H9 (cell line): ENCODE results near the gene JMJD1C. TPM values are rescaled to one million over a fixed set of nuclear protein-coding genes. Genes with fewer than 3 reads are reported as not detected.

ENCODE experiments used
- DNase-seq: peaks from one replicate; pipeline ENCODE4 v3.0.0-alpha.2; 2017
- H2AFZ ChIP-seq: one replicate; pipeline ENCODE4 v1.6.1; 2013; ENCODE audit warnings: mild to moderate bottlenecking, low read length, control low read depth, moderate library complexity
- H2AK5ac ChIP-seq: 2 replicates; pipeline ENCODE4 v1.6.1; 2013; ENCODE audit warnings: low read length, control low read depth, mixed read lengths; ENCODE audit not compliant: insufficient read length
- H2BK120ac ChIP-seq: one replicate; pipeline ENCODE4 v1.6.1; 2013; ENCODE audit warnings: low read depth, mild to moderate bottlenecking, low read length, control low read depth, inconsistent platforms; ENCODE audit not compliant: poor library complexity, severe bottlenecking
- H2BK12ac ChIP-seq: 2 replicates; pipeline ENCODE4 v1.6.1; 2013; ENCODE audit warnings: low read length, control low read depth, mixed read lengths, low read depth; ENCODE audit not compliant: insufficient read length
- H2BK15ac ChIP-seq: 2 replicates; pipeline ENCODE4 v1.6.1; 2013; ENCODE audit warnings: low read depth, low read length, control low read depth
- H2BK20ac ChIP-seq: one replicate; pipeline ENCODE4 v1.6.1; 2013; ENCODE audit warnings: low read depth, mild to moderate bottlenecking, low read length, control low read depth, inconsistent platforms; ENCODE audit not compliant: poor library complexity, severe bottlenecking
- H2BK5ac ChIP-seq: 2 replicates; pipeline ENCODE4 v1.6.1; 2013; ENCODE audit warnings: low read length, control low read depth, mixed read lengths; ENCODE audit not compliant: insufficient read length
- H3K14ac ChIP-seq: 2 replicates; pipeline ENCODE4 v1.6.1; 2013; ENCODE audit warnings: low read length, control low read depth; ENCODE audit not compliant: insufficient read depth
- H3K18ac ChIP-seq: 2 replicates; pipeline ENCODE4 v1.6.1; 2013; ENCODE audit warnings: low read depth, mild to moderate bottlenecking, mixed read lengths, low read length, control low read depth; ENCODE audit not compliant: insufficient read length
- H3K23ac ChIP-seq: 2 replicates; pipeline ENCODE4 v1.6.1; 2013; ENCODE audit warnings: low read length, control low read depth, mixed read lengths, low read depth; ENCODE audit not compliant: insufficient read length
- H3K23me2 ChIP-seq: 2 replicates; pipeline ENCODE4 v1.6.1; 2013; ENCODE audit warnings: low read depth, mild to moderate bottlenecking, mixed read lengths, low read length, control low read depth; ENCODE audit not compliant: insufficient read length, poor library complexity, severe bottlenecking
- H3K27ac ChIP-seq: 2 replicates; pipeline ENCODE4 v1.5.1; 2013; ENCODE audit warnings: low read length, control low read depth, mixed read lengths, low read depth; ENCODE audit not compliant: insufficient read length
- H3K27me3 ChIP-seq: 2 replicates; pipeline ENCODE4 v1.6.1; 2013; ENCODE audit warnings: low read length, control low read depth, inconsistent platforms; ENCODE audit not compliant: insufficient read depth
- H3K4ac ChIP-seq: 2 replicates; pipeline ENCODE4 v1.6.1; 2013; ENCODE audit warnings: low read depth, mild to moderate bottlenecking, control low read depth, inconsistent platforms, low read length, moderate library complexity
- H3K4me1 ChIP-seq: 2 replicates; pipeline ENCODE4 v1.6.1; 2013; ENCODE audit warnings: low read length, control low read depth, inconsistent platforms; ENCODE audit not compliant: insufficient read depth
- H3K4me2 ChIP-seq: 2 replicates; pipeline ENCODE4 v1.6.1; 2013; ENCODE audit warnings: low read length, control low read depth, mixed read lengths; ENCODE audit not compliant: insufficient read length, insufficient read depth
- H3K56ac ChIP-seq: 2 replicates; pipeline ENCODE4 v1.6.1; 2013; ENCODE audit warnings: low read depth, mild to moderate bottlenecking, mixed read lengths, low read length, control low read depth; ENCODE audit not compliant: insufficient read length
- H3K79me1 ChIP-seq: 2 replicates; pipeline ENCODE4 v1.6.1; 2013; ENCODE audit warnings: low read depth, mild to moderate bottlenecking, moderate library complexity, low read length, control low read depth, inconsistent platforms; ENCODE audit not compliant: insufficient read depth, poor library complexity, severe bottlenecking
- H3K79me2 ChIP-seq: 2 replicates; pipeline ENCODE4 v1.6.1; 2013; ENCODE audit warnings: low read length, control low read depth, inconsistent platforms; ENCODE audit not compliant: insufficient read depth
- H3K9ac ChIP-seq: 2 replicates; pipeline ENCODE4 v1.6.1; 2013; ENCODE audit warnings: low read length, control low read depth, mixed read lengths; ENCODE audit not compliant: insufficient read length; ENCODE audit errors: extremely low read depth
- H3K9me3 ChIP-seq: one replicate; pipeline ENCODE4 v1.6.1; 2013; ENCODE audit warnings: low read depth, low read length, inconsistent platforms; ENCODE audit not compliant: control insufficient read depth
- H3T11ph ChIP-seq: one replicate; pipeline ENCODE4 v1.6.1; 2013; ENCODE audit warnings: mild to moderate bottlenecking, low read length, control low read depth, inconsistent platforms
- H4K20me1 ChIP-seq: one replicate; pipeline ENCODE4 v1.6.1; 2013; ENCODE audit not compliant: control insufficient read depth, insufficient read length, insufficient read depth
- H4K5ac ChIP-seq: 2 replicates; pipeline ENCODE4 v1.6.1; 2013; ENCODE audit warnings: low read depth, mild to moderate bottlenecking, mixed read lengths, low read length, control low read depth; ENCODE audit not compliant: insufficient read length
- H4K8ac ChIP-seq: replicated peaks from 2 replicates; pipeline ENCODE4 v1.6.1; 2013; ENCODE audit warnings: low read length, control low read depth, mixed read lengths, low read depth; ENCODE audit not compliant: insufficient read length
- H4K91ac ChIP-seq: 2 replicates; pipeline ENCODE4 v1.6.1; 2013; ENCODE audit warnings: low read depth, mild to moderate bottlenecking, moderate library complexity, mixed read lengths, low read length, control low read depth; ENCODE audit not compliant: insufficient read length
- H3K27ac Mint-ChIP-seq, 3 experiments: 2 replicates in 2 of 3; 3 replicates in 1 of 3; pipeline ENCODE4 v1.8.0; 2020 to 2021; ENCODE audit warnings: mixed read lengths in 3 of 3, mild to moderate bottlenecking in 1 of 3, moderate library complexity in 1 of 3
- H3K27me3 Mint-ChIP-seq: 2 replicates; pipeline ENCODE4 v1.8.0; 2021; ENCODE audit warnings: low read depth, mild to moderate bottlenecking, moderate library complexity, mixed read lengths
- H3K36me3 Mint-ChIP-seq, 3 experiments: 2 replicates in 2 of 3; 3 replicates in 1 of 3; pipeline ENCODE4 v1.8.0; 2020 to 2021; ENCODE audit warnings: low read depth in 3 of 3, mixed read lengths in 3 of 3; ENCODE audit not compliant: insufficient read depth in 1 of 3
- H3K4me1 Mint-ChIP-seq, 2 experiments: 2 replicates each; pipeline ENCODE4 v1.8.0; 2020; ENCODE audit warnings: mixed read lengths in 2 of 2
- H3K4me3 Mint-ChIP-seq, 2 experiments: 2 replicates in 1 of 2; 3 replicates in 1 of 2; pipeline ENCODE4 v1.8.0; 2020 to 2021; ENCODE audit warnings: mild to moderate bottlenecking in 2 of 2, mixed read lengths in 2 of 2, moderate library complexity in 1 of 2
- H3K9me3 Mint-ChIP-seq, 2 experiments: 2 replicates in 1 of 2; 3 replicates in 1 of 2; pipeline ENCODE4 v1.8.0; 2020; ENCODE audit warnings: mild to moderate bottlenecking in 2 of 2, mixed read lengths in 2 of 2, moderate library complexity in 1 of 2
- CTCF ChIP-seq: fragments of 200-600 bp; sonication (generic); conservative IDR thresholded peaks from 3 replicates; pipeline ENCODE4 v1.8.0; 2021; ENCODE audit warnings: antibody characterized with exemption, mild to moderate bottlenecking
- WGBS: extraction: QIAGEN DNeasy Blood & Tissue Kit; methylation state at CpG from one replicate; pipeline ENCODE4 v1.1.7; 2013; ENCODE audit warnings: missing lambda C conversion rate, low lambda C conversion rate, mixed read lengths; ENCODE audit not compliant: insufficient read length; ENCODE audit errors: extremely low coverage; 5-methylcytosine and 5-hydroxymethylcytosine counted together
- total RNA-seq: library from RNA; stranded (reverse); gene quantifications from 2 replicates; pipeline ENCODE4 v1.2.1, GENCODE V29; 2021

JMJD1C gene
- total RNA-seq, 1 experiment from 2014 or later: 200 TPM

GRCh38 chr10:63304146-63304545, 161.6 kb downstream of the JMJD1C start:
- H3K27ac Mint-ChIP-seq: peak overlapping the region in 1 of 3 experiments; percentile 44; a peak in 1 of 7 replicates

More at GRCh38 chr10:63304146-63304545, 161.6 kb downstream of the JMJD1C start:
- H3K9me3 Mint-ChIP-seq: no peaks in the 10 kb centered on the region
- Histone ChIP-seq H3K27me3 (no peaks in the 10 kb centered on the region), H3K4ac (no peak overlapping the region), H3K4me2 (no peak overlapping the region), H2AK5ac (no peak overlapping the region), H3K23ac (no peak overlapping the region), H3K9me3 (no peaks in the 10 kb centered on the region), H2BK12ac (no peak overlapping the region), H3K27ac (no peak overlapping the region), H3T11ph (no peak overlapping the region), H4K91ac (no peak overlapping the region), H4K20me1 (no peaks in the 10 kb centered on the region), H3K14ac (no peak overlapping the region), H2BK20ac (no peak overlapping the region), H3K18ac (no peak overlapping the region), H2BK120ac (no peak overlapping the region), H3K79me2 (no peaks in the 10 kb centered on the region), H2AFZ (no peak overlapping the region), H3K4me1 (no peaks in the 10 kb centered on the region; the same call in 1 of the 2 replicates), H3K56ac (no peak overlapping the region), H3K9ac (no peak overlapping the region), H2BK15ac (no peak overlapping the region), H3K79me1 (peaks cover 2% of the 10 kb centered on the region), H4K8ac (no peak overlapping the region), H4K5ac (no peak overlapping the region), H3K23me2 (no peaks in the 10 kb centered on the region), H2BK5ac (no peak overlapping the region)
- no peak overlapping the region for H3K4me3 Mint-ChIP-seq
- no peaks in the 10 kb centered on the region for H3K27me3 Mint-ChIP-seq
- no peaks in the 10 kb centered on the region; a peak in 1 of 7 replicates for H3K36me3 Mint-ChIP-seq
- TF ChIP-seq CTCF: no peak
- WGBS: no CpG with 5 or more reads among the region's 3 CpGs
- peaks cover 8 to 9% of the 10 kb centered on the region in 2 experiments for H3K4me1 Mint-ChIP-seq
- DNase-seq: no peak
